ENCODE measurements around the gene GOT1. TPM values are rescaled to one million over a fixed set of nuclear protein-coding genes. Genes with fewer than 3 reads are reported as not detected.

GOT1 gene
- total RNA-seq, 1 experiment from 2014 or later = 32.6 TPM

DNA sequence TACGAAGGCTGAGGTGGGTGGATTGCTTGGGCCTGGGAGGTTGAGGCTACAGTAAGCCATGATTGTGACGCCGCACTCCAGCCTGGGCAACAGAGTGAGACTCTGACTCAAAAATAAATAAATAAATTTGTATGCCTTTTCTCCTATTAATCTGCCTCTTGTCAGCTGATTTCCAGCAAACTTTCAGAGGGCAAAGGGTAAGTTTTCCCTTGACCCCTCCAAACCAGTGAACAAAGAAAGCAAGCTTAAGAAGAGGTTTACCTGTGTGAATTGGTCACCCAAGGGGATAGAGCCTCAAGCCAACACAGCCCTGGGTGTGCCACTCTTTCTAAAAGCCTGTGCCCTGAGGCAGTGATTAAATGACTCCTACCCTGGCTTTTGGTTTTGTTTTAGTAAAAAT, 30.8 kb downstream of the GOT1 start:
- intact Hi-C loops (cut with micrococcal nuclease) = no loop called here
- H3K9me2 ChIP-seq (replicated peaks; ENCODE audit: low read length) = no peaks in the 10 kb centered on the region
- H2AFZ ChIP-seq (ENCODE audit: low read length) = no peak overlapping the region
- H3F3A ChIP-seq (ENCODE audit: low read length, unreplicated experiment) = peaks cover 7% of the 10 kb centered on the region
- no peaks in the 10 kb centered on the region for H3K9me3 ChIP-seq (ENCODE audit: low read length)
- peaks cover 39% of the 10 kb centered on the region for H3K4me1 ChIP-seq (ENCODE audit: insufficient read depth, low read length)
- no TSS peak for BruUV-seq (replicated peaks)
- CTCF ChIA-PET = no interaction called here
- no peak overlapping the region for H3K9ac ChIP-seq (ENCODE audit: low read length)
- no peak overlapping the region for H3K27ac ChIP-seq (ENCODE audit: low read length)
- H3K36me3 ChIP-seq (ENCODE audit: low read depth, low read length) = peaks cover 21% of the 10 kb centered on the region; the same call in 1 of the 2 replicates
- H3K4me3 ChIP-seq (ENCODE audit: low read length) = no peak overlapping the region
- POLR2A ChIA-PET (ENCODE audit: unreplicated experiment) = no interaction called here
- no peak overlapping the region for H3K4me2 ChIP-seq (ENCODE audit: low read length)
- H3K27me3 ChIP-seq (ENCODE audit: low read length) = no peaks in the 10 kb centered on the region
- ATAC-seq (no peak), DNase-seq (no peak)
- no peaks in the 10 kb centered on the region for H4K20me1 ChIP-seq (ENCODE audit: low read length)
- no peaks in the 10 kb centered on the region for H3K79me2 ChIP-seq (ENCODE audit: low read length)
- TF ChIP-seq EZH2phosphoT487 (IDR thresholded peaks at IDR 0.05; ENCODE audit: borderline replicate concordance, low read length) (no peak), EZH2 (IDR thresholded peaks at IDR 0.05; ENCODE audit: low read length, unreplicated experiment) (no peak)
- TF ChIP-seq, protein P1, sequence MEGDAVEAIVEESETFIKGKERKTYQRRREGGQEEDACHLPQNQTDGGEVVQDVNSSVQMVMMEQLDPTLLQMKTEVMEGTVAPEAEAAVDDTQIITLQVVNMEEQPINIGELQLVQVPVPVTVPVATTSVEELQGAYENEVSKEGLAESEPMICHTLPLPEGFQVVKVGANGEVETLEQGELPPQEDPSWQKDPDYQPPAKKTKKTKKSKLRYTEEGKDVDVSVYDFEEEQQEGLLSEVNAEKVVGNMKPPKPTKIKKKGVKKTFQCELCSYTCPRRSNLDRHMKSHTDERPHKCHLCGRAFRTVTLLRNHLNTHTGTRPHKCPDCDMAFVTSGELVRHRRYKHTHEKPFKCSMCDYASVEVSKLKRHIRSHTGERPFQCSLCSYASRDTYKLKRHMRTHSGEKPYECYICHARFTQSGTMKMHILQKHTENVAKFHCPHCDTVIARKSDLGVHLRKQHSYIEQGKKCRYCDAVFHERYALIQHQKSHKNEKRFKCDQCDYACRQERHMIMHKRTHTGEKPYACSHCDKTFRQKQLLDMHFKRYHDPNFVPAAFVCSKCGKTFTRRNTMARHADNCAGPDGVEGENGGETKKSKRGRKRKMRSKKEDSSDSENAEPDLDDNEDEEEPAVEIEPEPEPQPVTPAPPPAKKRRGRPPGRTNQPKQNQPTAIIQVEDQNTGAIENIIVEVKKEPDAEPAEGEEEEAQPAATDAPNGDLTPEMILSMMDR (conservative IDR thresholded peaks at IDR 0.05; ENCODE audit: low read depth, low read length) = no peak

DNA sequence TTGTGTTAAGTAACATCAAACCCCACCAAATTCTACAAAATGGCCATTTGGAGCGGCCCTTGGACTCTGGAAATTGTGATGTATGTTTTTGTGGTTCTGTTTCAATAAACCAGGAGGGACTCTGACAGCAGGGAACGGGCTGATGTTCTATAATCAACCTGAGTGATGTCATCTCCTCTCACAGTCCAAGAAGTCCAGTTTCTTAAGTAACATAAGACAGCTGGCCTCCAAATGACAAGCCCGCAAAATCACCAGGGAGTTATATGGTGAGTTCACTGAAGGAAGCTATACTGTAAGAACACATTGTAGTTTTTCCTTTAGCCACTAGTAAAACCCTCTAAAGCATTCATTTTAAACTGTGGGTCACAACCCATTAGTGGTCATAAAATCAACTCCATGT, 34.0 kb downstream of the GOT1 start:
- no peak for TF ChIP-seq EZH2 (IDR thresholded peaks at IDR 0.05; ENCODE audit: low read length, unreplicated experiment)
- TF ChIP-seq, protein P1 (conservative IDR thresholded peaks at IDR 0.05; ENCODE audit: low read depth, low read length) = no peak
- no peak for TF ChIP-seq EZH2phosphoT487 (IDR thresholded peaks at IDR 0.05; ENCODE audit: borderline replicate concordance, low read length)

GRCh38 chr10:99395750-99396445, 34.5 kb downstream of the GOT1 start:
- peak overlapping the region; percentile 47; the same call in 1 of the 2 replicates for H3K9ac ChIP-seq (ENCODE audit: low read length)
- no peaks in the 10 kb centered on the region for H3K9me3 ChIP-seq (ENCODE audit: low read length)
- H3K4me3 ChIP-seq (ENCODE audit: low read length) = peak overlapping the region; percentile 43; the same call in 1 of the 2 replicates
- H3K27ac ChIP-seq (ENCODE audit: low read length) = peak overlapping the region; percentile 91
- intact Hi-C loops (cut with micrococcal nuclease) = loop anchor here (1.0 kb wide), 1 partner anchor 34 kb away; the partner anchor contains the start of gene GOT1
- no peaks in the 10 kb centered on the region for H3K79me2 ChIP-seq (ENCODE audit: low read length)
- no peaks in the 10 kb centered on the region for H3K27me3 ChIP-seq (ENCODE audit: low read length)
- H3K9me2 ChIP-seq (replicated peaks; ENCODE audit: low read length) = no peaks in the 10 kb centered on the region
- H3K4me2 ChIP-seq (ENCODE audit: low read length) = peak overlapping the region; percentile 73
- no peak overlapping the region for H2AFZ ChIP-seq (ENCODE audit: low read length)
- H3K4me1 ChIP-seq (ENCODE audit: insufficient read depth, low read length) = peaks cover 58% of the 10 kb centered on the region
- H3K36me3 ChIP-seq (ENCODE audit: low read depth, low read length) = peaks cover 15% of the 10 kb centered on the region; the same call in 1 of the 2 replicates
- TF ChIP-seq, protein P1 (conservative IDR thresholded peaks at IDR 0.05; ENCODE audit: low read depth, low read length) = no peak
- TF ChIP-seq EZH2 (IDR thresholded peaks at IDR 0.05; ENCODE audit: low read length, unreplicated experiment) (no peak), EZH2phosphoT487 (IDR thresholded peaks at IDR 0.05; ENCODE audit: borderline replicate concordance, low read length) (no peak)
- CTCF ChIA-PET = no interaction called here
- no peaks in the 10 kb centered on the region for H4K20me1 ChIP-seq (ENCODE audit: low read length)
- ATAC-seq = peak; percentile 84
- DNase-seq = peak; percentile 91
- BruUV-seq (replicated peaks) = no TSS peak
- POLR2A ChIA-PET (ENCODE audit: unreplicated experiment) = no interaction called here
- peaks cover 7% of the 10 kb centered on the region for H3F3A ChIP-seq (ENCODE audit: low read length, unreplicated experiment)

More for the DNA sequence above, 34.0 kb downstream of the GOT1 start:
- Histone ChIP-seq H3K9ac (ENCODE audit: low read length) (no peak overlapping the region), H3K27me3 (ENCODE audit: low read length) (no peaks in the 10 kb centered on the region), H3F3A (ENCODE audit: low read length, unreplicated experiment) (peaks cover 7% of the 10 kb centered on the region), H2AFZ (ENCODE audit: low read length) (no peak overlapping the region), H4K20me1 (ENCODE audit: low read length) (no peaks in the 10 kb centered on the region), H3K9me2 (replicated peaks; ENCODE audit: low read length) (no peaks in the 10 kb centered on the region), H3K36me3 (ENCODE audit: low read depth, low read length) (peaks cover 15% of the 10 kb centered on the region; the same call in 1 of the 2 replicates), H3K4me2 (ENCODE audit: low read length) (peak overlapping the region; percentile 73), H3K79me2 (ENCODE audit: low read length) (no peaks in the 10 kb centered on the region), H3K4me1 (ENCODE audit: insufficient read depth, low read length) (peaks cover 57% of the 10 kb centered on the region), H3K4me3 (ENCODE audit: low read length) (no peak overlapping the region), H3K9me3 (ENCODE audit: low read length) (no peaks in the 10 kb centered on the region), H3K27ac (ENCODE audit: low read length) (peak overlapping the region; percentile 91)
- intact Hi-C loops (cut with micrococcal nuclease) = no loop called here
- ChIA-PET CTCF (no interaction called here), POLR2A (ENCODE audit: unreplicated experiment) (no interaction called here)
- ATAC-seq (0 out of 2 replicates have a peak, but pooled peaks have one; percentile 9), DNase-seq (peak; percentile 43)
- no TSS peak for BruUV-seq (replicated peaks)
